Esophagus squamous epithelium (tissue), 4 donors: ENCODE measurements around the gene FHIT.

ENCODE experiments used
- CTCF ChIP-seq, 6 experiments: fragments of 450-650 bp in 4 of 6; fragments of 200-600 bp in 2 of 6; sonication (generic) in 2 of 6; IDR thresholded peaks; one replicate each; pipeline ENCODE4 v1.5.1; 2016 to 2019; ENCODE audit warnings: antibody characterized with exemption in 6 of 6, mild to moderate bottlenecking in 4 of 6, moderate library complexity in 4 of 6
- POLR2A ChIP-seq, 4 donors: fragments of 450-650 bp; IDR thresholded peaks; one replicate each; pipeline ENCODE4 v1.6.1; 2017; ENCODE audit warnings: antibody characterized with exemption in 4 of 4, mild to moderate bottlenecking in 4 of 4, moderate library complexity in 3 of 4

- TF ChIP-seq CTCF (IDR thresholded peaks at IDR 0.05): no peak
- no peak for TF ChIP-seq POLR2A (IDR thresholded peaks at IDR 0.05)
Measured at GRCh38 chr3:59821274-59821673, 1430.0 kb downstream of the FHIT start.
